Caco-2 (cell line): ENCODE results near the gene FAM83F. TPM values are rescaled to one million over a fixed set of nuclear protein-coding genes. Genes with fewer than 3 reads are reported as not detected.

ENCODE experiments used
- BruUV-seq: library from RNA; stranded (reverse); fragments of 400-500 nt; replicated peaks from 2 replicates; lab custom pipeline; 2021; lab: Mats Ljungman, UMichigan
- CTCF ChIA-PET: fragments of 300-600 bp; sonication (Branson Sonifier 250); formaldehyde crosslinking; loops from one replicate; lab custom pipeline; 2022; ENCODE audit warnings: antibody characterized with exemption; lab: Charles Lee
- POLR2A ChIA-PET: fragments of 300-600 bp; sonication (Branson Sonifier 250); formaldehyde crosslinking; loops from one replicate; lab custom pipeline; 2022; ENCODE audit warnings: antibody characterized with exemption; lab: Charles Lee
- DNase-seq, 2 experiments: peaks; one replicate each; pipeline versions ENCODE4 v3.0.0 to v3.0.0-alpha.2; 2020 to 2022
- H3K27me3 ChIP-seq: replicated peaks from 2 replicates; pipeline ENCODE4 v1.6.0; 2011; ENCODE audit warnings: low read length; ENCODE audit not compliant: control insufficient read depth, insufficient read depth
- H3K36me3 ChIP-seq: 2 replicates; pipeline ENCODE4 v1.5.1; 2011; ENCODE audit warnings: low read length; ENCODE audit not compliant: control insufficient read depth, insufficient read depth
- H3K4me1 ChIP-seq: fragments of 250-450 bp; sonication (Bioruptor Pico); 2 replicates; pipeline ENCODE4 v1.5.1; 2020; ENCODE audit warnings: mild to moderate bottlenecking
- H3K4me3 ChIP-seq: 2 replicates; pipeline ENCODE4 v1.5.1; 2011; ENCODE audit warnings: low read depth, mild to moderate bottlenecking, control low read depth, low read length
- H3K9me3 ChIP-seq: fragments of 250-450 bp; sonication (Bioruptor Pico); 2 replicates; pipeline ENCODE4 v1.5.1; 2020; ENCODE audit warnings: mild to moderate bottlenecking, moderate library complexity
- H3K27ac Mint-ChIP-seq: one replicate; pipeline ENCODE4 v1.8.0; 2022; ENCODE audit warnings: mixed read lengths; ENCODE audit not compliant: unreplicated experiment
- H3K27me3 Mint-ChIP-seq: one replicate; pipeline ENCODE4 v1.8.0; 2022; ENCODE audit warnings: mixed read lengths; ENCODE audit not compliant: insufficient read depth, unreplicated experiment
- H3K36me3 Mint-ChIP-seq: one replicate; pipeline ENCODE4 v1.8.0; 2022; ENCODE audit warnings: mild to moderate bottlenecking, mixed read lengths; ENCODE audit not compliant: insufficient read depth, unreplicated experiment
- H3K4me1 Mint-ChIP-seq: one replicate; pipeline ENCODE4 v1.8.0; 2022; ENCODE audit warnings: low read depth, mixed read lengths; ENCODE audit not compliant: unreplicated experiment
- H3K4me3 Mint-ChIP-seq: one replicate; pipeline ENCODE4 v1.8.0; 2022; ENCODE audit warnings: mild to moderate bottlenecking, moderate library complexity, mixed read lengths; ENCODE audit not compliant: unreplicated experiment
- H3K9me3 Mint-ChIP-seq: one replicate; pipeline ENCODE4 v1.8.0; 2022; ENCODE audit warnings: mixed read lengths; ENCODE audit not compliant: unreplicated experiment
- CTCF ChIP-seq, 2 experiments: fragments of 200-600 bp in 1 of 2; IDR thresholded peaks; 1 replicate in 1 of 2; 2 replicates in 1 of 2; pipeline versions ENCODE4 v1.5.1 to v1.8.0; 2011 to 2022; ENCODE audit warnings: antibody characterized with exemption in 1 of 2, control low read depth in 1 of 2, inconsistent platforms in 1 of 2, low read depth in 1 of 2, low read length in 1 of 2, mild to moderate bottlenecking in 1 of 2, moderate library complexity in 1 of 2; ENCODE audit not compliant: insufficient read depth in 1 of 2, severe bottlenecking in 1 of 2, unreplicated experiment in 1 of 2
- intact Hi-C: fragments of 100-400 bp; cut with micrococcal nuclease; formaldehyde crosslinking; loops from one replicate; pipeline ENCODE4 v1.10.0; 2022; ENCODE audit not compliant: unreplicated experiment
- total RNA-seq: library from RNA; stranded (reverse); gene quantifications from 2 replicates; pipeline ENCODE4 v1.2.3, GENCODE V29; 2022

Gene FAM83F
- total RNA-seq, 1 experiment from 2014 or later = 20.0 TPM

GRCh38 chr22:39962071-39962470 lies 32.7 kb upstream of the FAM83F start:
- no peaks in the 10 kb centered on the region for H3K27me3 Mint-ChIP-seq
- no peaks in the 10 kb centered on the region for H3K9me3 Mint-ChIP-seq
- intact Hi-C loops = no loop called here
- no peaks in the 10 kb centered on the region for H3K9me3 ChIP-seq
- H3K36me3 ChIP-seq = no peaks in the 10 kb centered on the region
- H3K27me3 ChIP-seq = no peaks in the 10 kb centered on the region; the same call in 1 of the 2 replicates
- no TSS peak for BruUV-seq
- no peak overlapping the region for H3K4me3 ChIP-seq
- no peak for DNase-seq
- peaks cover 8% of the 10 kb centered on the region; the same call in 1 of the 2 replicates for H3K4me1 ChIP-seq
- POLR2A ChIA-PET = no interaction called here
- CTCF ChIA-PET = no interaction called here
- no peaks in the 10 kb centered on the region for H3K36me3 Mint-ChIP-seq
- H3K4me3 Mint-ChIP-seq = no peak overlapping the region
- H3K27ac Mint-ChIP-seq = no peak overlapping the region
- no peak for TF ChIP-seq CTCF (IDR thresholded peaks at IDR 0.05; ENCODE audit: insufficient read depth in 1 of 2, low read depth in 1 of 2, low read length in 1 of 2, severe bottlenecking in 1 of 2, unreplicated experiment in 1 of 2)
- peaks cover 8% of the 10 kb centered on the region for H3K4me1 Mint-ChIP-seq

- no peak for TF ChIP-seq CTCF (IDR thresholded peaks at IDR 0.05; ENCODE audit: insufficient read depth in 1 of 2, low read depth in 1 of 2, low read length in 1 of 2, severe bottlenecking in 1 of 2, unreplicated experiment in 1 of 2)
- no peak overlapping the region for H3K27ac Mint-ChIP-seq
- DNase-seq = no peak
- no peaks in the 10 kb centered on the region; the same call in 1 of the 2 replicates for H3K27me3 ChIP-seq
- peaks cover 11% of the 10 kb centered on the region for H3K4me1 Mint-ChIP-seq
- no peak overlapping the region for H3K4me3 ChIP-seq
- H3K36me3 ChIP-seq = no peaks in the 10 kb centered on the region
- ChIA-PET CTCF (no interaction called here), POLR2A (no interaction called here)
- intact Hi-C loops = no loop called here
- H3K4me3 Mint-ChIP-seq = no peak overlapping the region
- H3K9me3 Mint-ChIP-seq = no peaks in the 10 kb centered on the region
- H3K27me3 Mint-ChIP-seq = no peaks in the 10 kb centered on the region
- BruUV-seq = no TSS peak
- no peaks in the 10 kb centered on the region for H3K9me3 ChIP-seq
- H3K36me3 Mint-ChIP-seq = no peaks in the 10 kb centered on the region
- H3K4me1 ChIP-seq = peaks cover 11% of the 10 kb centered on the region; the same call in 1 of the 2 replicates
Measured at GRCh38 chr22:39965748-39966147, 29.0 kb upstream of the FAM83F start.

GRCh38 chr22:39966470-39966869 lies 28.3 kb upstream of the FAM83F start:
- CTCF ChIA-PET = no interaction called here
- no peaks in the 10 kb centered on the region for H3K36me3 Mint-ChIP-seq
- intact Hi-C loops = no loop called here

More at GRCh38 chr22:39966470-39966869, 28.3 kb upstream of the FAM83F start:
- no peak overlapping the region for H3K4me3 ChIP-seq
- H3K4me1 ChIP-seq = peaks cover 11% of the 10 kb centered on the region; the same call in 1 of the 2 replicates
- H3K4me3 Mint-ChIP-seq = no peak overlapping the region
- no peak for DNase-seq
- H3K9me3 Mint-ChIP-seq = no peaks in the 10 kb centered on the region
- POLR2A ChIA-PET = no interaction called here
- no peaks in the 10 kb centered on the region; the same call in 1 of the 2 replicates for H3K27me3 ChIP-seq
- H3K36me3 ChIP-seq = no peaks in the 10 kb centered on the region
- BruUV-seq = no TSS peak
- H3K4me1 Mint-ChIP-seq = peaks cover 11% of the 10 kb centered on the region
- H3K27ac Mint-ChIP-seq = no peak overlapping the region
- no peaks in the 10 kb centered on the region for H3K27me3 Mint-ChIP-seq
- TF ChIP-seq CTCF (IDR thresholded peaks at IDR 0.05; ENCODE audit: insufficient read depth in 1 of 2, low read depth in 1 of 2, low read length in 1 of 2, severe bottlenecking in 1 of 2, unreplicated experiment in 1 of 2) = no peak
- no peaks in the 10 kb centered on the region for H3K9me3 ChIP-seq
